Measurements from ENCODE around the gene FBLN5. TPM values are rescaled to one million over a fixed set of nuclear protein-coding genes. Genes with fewer than 3 reads are reported as not detected.

FBLN5 gene
- total RNA-seq, 1 experiment from 2014 or later = 3.3 TPM

- no peaks in the 10 kb centered on the region for H3K36me3 ChIP-seq (ENCODE audit: control insufficient read depth in 1 of 2, insufficient read depth in 2 of 2, low read length in 2 of 2)
- H3K4me2 ChIP-seq (ENCODE audit: low read length) = no peak overlapping the region
- CTCF ChIA-PET = no interaction called here
- no peak overlapping the region for H3K27ac ChIP-seq (ENCODE audit: low read depth, low read length)
- ATAC-seq = no peak
- H3K9me2 ChIP-seq (ENCODE audit: insufficient read depth) = no peaks in the 10 kb centered on the region
- no peak overlapping the region for H3K4me3 ChIP-seq (replicated peaks in 1 of 2; ENCODE audit: low read depth in 1 of 2, low read length in 2 of 2)
- no peaks in the 10 kb centered on the region for H4K20me1 ChIP-seq (ENCODE audit: insufficient read depth)
- no peak for DNase-seq (ENCODE audit: low read depth, low spot score)
- TF ChIP-seq SRF (IDR thresholded peaks at IDR 0.05; ENCODE audit: low read depth) = no peak
- no peak for TF ChIP-seq EZH2phosphoT487 (IDR thresholded peaks at IDR 0.05; ENCODE audit: borderline replicate concordance)
- TF ChIP-seq, protein P1, sequence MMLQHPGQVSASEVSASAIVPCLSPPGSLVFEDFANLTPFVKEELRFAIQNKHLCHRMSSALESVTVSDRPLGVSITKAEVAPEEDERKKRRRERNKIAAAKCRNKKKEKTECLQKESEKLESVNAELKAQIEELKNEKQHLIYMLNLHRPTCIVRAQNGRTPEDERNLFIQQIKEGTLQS (IDR thresholded peaks at IDR 0.05) = no peak
- no peaks in the 10 kb centered on the region for H3K4me1 ChIP-seq (ENCODE audit: control insufficient read depth in 1 of 2, insufficient read depth in 2 of 2, low read length in 2 of 2)
- BruUV-seq (replicated peaks) = no TSS peak
- H3K79me2 ChIP-seq (ENCODE audit: insufficient read depth, low read length) = no peaks in the 10 kb centered on the region
- no peaks in the 10 kb centered on the region for H3K9me3 ChIP-seq (ENCODE audit: control insufficient read depth in 1 of 2, insufficient read depth in 1 of 2, low read depth in 1 of 2, low read length in 2 of 2)
- RAD21 ChIA-PET (ENCODE audit: low non-redundant PET in 1 of 2, low total read pairs in 2 of 2, uncharacterized antibody in 2 of 2, unreplicated experiment in 2 of 2) = no interaction called here
- no peak overlapping the region for H2AFZ ChIP-seq (ENCODE audit: low read depth, low read length, poor library complexity, severe bottlenecking)
- intact Hi-C loops (cut with micrococcal nuclease) = no loop called here
- no peak overlapping the region for H3K9ac ChIP-seq (ENCODE audit: low read length)
- POLR2A ChIA-PET = no interaction called here
- no peaks in the 10 kb centered on the region for H3K27me3 ChIP-seq (ENCODE audit: insufficient read depth, low read length)
These were observed 19.7 kb downstream of the FBLN5 start for GRCh38 chr14:91927800-91928199.

GRCh38 chr14:91927191-91927590 is 20.3 kb downstream of the FBLN5 start:
- RAD21 ChIA-PET (ENCODE audit: low non-redundant PET in 1 of 2, low total read pairs in 2 of 2, uncharacterized antibody in 2 of 2, unreplicated experiment in 2 of 2) = no interaction called here
- POLR2A ChIA-PET = no interaction called here
- Histone ChIP-seq H3K27me3 (ENCODE audit: insufficient read depth, low read length) (no peaks in the 10 kb centered on the region), H3K27ac (ENCODE audit: low read depth, low read length) (no peak overlapping the region), H4K20me1 (ENCODE audit: insufficient read depth) (no peaks in the 10 kb centered on the region), H3K4me2 (ENCODE audit: low read length) (no peak overlapping the region), H2AFZ (ENCODE audit: low read depth, low read length, poor library complexity, severe bottlenecking) (no peak overlapping the region), H3K36me3 (ENCODE audit: control insufficient read depth in 1 of 2, insufficient read depth in 2 of 2, low read length in 2 of 2) (no peaks in the 10 kb centered on the region), H3K79me2 (ENCODE audit: insufficient read depth, low read length) (no peaks in the 10 kb centered on the region), H3K9me3 (ENCODE audit: control insufficient read depth in 1 of 2, insufficient read depth in 1 of 2, low read depth in 1 of 2, low read length in 2 of 2) (no peaks in the 10 kb centered on the region), H3K9me2 (ENCODE audit: insufficient read depth) (no peaks in the 10 kb centered on the region), H3K9ac (ENCODE audit: low read length) (no peak overlapping the region), H3K4me3 (replicated peaks in 1 of 2; ENCODE audit: low read depth in 1 of 2, low read length in 2 of 2) (no peak overlapping the region), H3K4me1 (ENCODE audit: control insufficient read depth in 1 of 2, insufficient read depth in 2 of 2, low read length in 2 of 2) (no peaks in the 10 kb centered on the region)
- no TSS peak for BruUV-seq (replicated peaks)
- ATAC-seq (no peak), DNase-seq (ENCODE audit: low read depth, low spot score) (no peak)
- TF ChIP-seq ZBTB33 (IDR thresholded peaks at IDR 0.05; ENCODE audit: extremely low read depth, insufficient replicate concordance, low read length) (no peak), SRF (IDR thresholded peaks at IDR 0.05; ENCODE audit: low read depth) (no peak), SIN3A (IDR thresholded peaks at IDR 0.05; ENCODE audit: low read depth) (no peak), REST (IDR thresholded peaks at IDR 0.05; ENCODE audit: low read depth) (no peak), ELF1 (IDR thresholded peaks at IDR 0.05; ENCODE audit: borderline replicate concordance, low read depth) (no peak), FOSL1 (IDR thresholded peaks at IDR 0.05; ENCODE audit: low read depth) (no peak), EZH2 (IDR thresholded peaks at IDR 0.05) (no peak), CBX3 (IDR thresholded peaks at IDR 0.05; ENCODE audit: low read depth) (no peak), ZFX (IDR thresholded peaks at IDR 0.05) (no peak), POLR2A (IDR thresholded peaks at IDR 0.05; ENCODE audit: borderline replicate concordance, extremely low read depth, insufficient read depth, insufficient read length) (no peak), EGR1 (IDR thresholded peaks at IDR 0.05; ENCODE audit: low read depth) (no peak), TCF7L2 (IDR thresholded peaks at IDR 0.05; ENCODE audit: borderline replicate concordance, extremely low read depth, insufficient read depth, insufficient read length) (no peak), POLR2AphosphoS5 (IDR thresholded peaks at IDR 0.05; ENCODE audit: low read depth, low read length) (no peak), RAD21 (IDR thresholded peaks at IDR 0.05; ENCODE audit: low read depth) (no peak)
- TF ChIP-seq, protein P1 (IDR thresholded peaks at IDR 0.05) = no peak
- CTCF ChIA-PET = no interaction called here
- intact Hi-C loops (cut with micrococcal nuclease) = no loop called here
